Left ventricle myocardium inferior (tissue), 1 donor: ENCODE data around the gene FARS2. TPM values are rescaled to one million over a fixed set of nuclear protein-coding genes. Genes with fewer than 3 reads are reported as not detected.

ENCODE experiments used
- DNase-seq: peaks from one replicate; pipeline ENCODE4 v3.0.0-alpha.2; 2020
- H3K27ac ChIP-seq: fragments of 200-600 bp; replicated peaks from 2 replicates; pipeline ENCODE4 v1.8.0; 2021
- H3K27me3 ChIP-seq: fragments of 200-600 bp; 2 replicates; pipeline ENCODE4 v1.8.0; 2021; ENCODE audit warnings: low read depth
- H3K36me3 ChIP-seq: fragments of 200-600 bp; 2 replicates; pipeline ENCODE4 v1.8.0; 2021
- H3K4me1 ChIP-seq: fragments of 200-600 bp; 2 replicates; pipeline ENCODE4 v1.8.0; 2021
- H3K4me3 ChIP-seq: fragments of 200-600 bp; 2 replicates; pipeline ENCODE4 v1.8.0; 2021; ENCODE audit warnings: mild to moderate bottlenecking, moderate library complexity
- H3K9me3 ChIP-seq: fragments of 200-600 bp; replicated peaks from 2 replicates; pipeline ENCODE4 v1.8.0; 2021
- intact Hi-C: fragments of 100-400 bp; cut with micrococcal nuclease; formaldehyde crosslinking; loops from one replicate; pipeline ENCODE4 v1.11.0; 2022
- total RNA-seq: library from RNA; stranded (reverse); fragmentation: NEBNext Ultra II Directional; extraction: Animal tissue kit (Norgen Biotek cat#: 25700); gene quantifications from one replicate; pipeline ENCODE4 v1.2.1, GENCODE V29; 2021
- TF ChIP-seq, protein P1 (sequence below): fragments of 200-600 bp; IDR thresholded peaks from 2 replicates; pipeline ENCODE4 v1.8.0; 2021; ENCODE audit warnings: antibody characterized with exemption, mild to moderate bottlenecking, borderline replicate concordance
- donor health status: DM: no; HTN: yes; CAD: no; lungs with severe emphysema.

The FARS2 gene
- total RNA-seq, 1 donor from 2014 or later, result 16.7 TPM

DNA sequence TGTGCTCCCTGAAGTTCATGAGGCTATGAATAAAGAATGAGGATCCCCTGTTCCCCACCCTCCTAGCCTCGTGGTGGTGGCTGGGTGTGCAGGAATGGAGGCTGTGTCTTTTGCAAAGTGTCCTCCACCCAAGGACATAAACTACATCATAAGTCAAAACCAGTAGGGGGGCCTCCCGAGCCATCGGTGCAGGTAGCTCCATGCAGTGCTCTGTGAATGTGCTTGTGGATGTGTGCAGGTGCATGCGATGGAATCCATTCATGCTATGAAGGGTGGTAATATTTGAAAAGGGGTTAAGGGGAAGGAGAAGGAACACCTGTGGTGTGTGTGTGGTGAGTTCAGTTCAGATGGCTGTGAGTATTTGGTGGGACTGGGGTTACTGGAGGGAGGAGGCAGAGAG is 548.1 kb downstream of the FARS2 start:
- TF ChIP-seq, protein P1, sequence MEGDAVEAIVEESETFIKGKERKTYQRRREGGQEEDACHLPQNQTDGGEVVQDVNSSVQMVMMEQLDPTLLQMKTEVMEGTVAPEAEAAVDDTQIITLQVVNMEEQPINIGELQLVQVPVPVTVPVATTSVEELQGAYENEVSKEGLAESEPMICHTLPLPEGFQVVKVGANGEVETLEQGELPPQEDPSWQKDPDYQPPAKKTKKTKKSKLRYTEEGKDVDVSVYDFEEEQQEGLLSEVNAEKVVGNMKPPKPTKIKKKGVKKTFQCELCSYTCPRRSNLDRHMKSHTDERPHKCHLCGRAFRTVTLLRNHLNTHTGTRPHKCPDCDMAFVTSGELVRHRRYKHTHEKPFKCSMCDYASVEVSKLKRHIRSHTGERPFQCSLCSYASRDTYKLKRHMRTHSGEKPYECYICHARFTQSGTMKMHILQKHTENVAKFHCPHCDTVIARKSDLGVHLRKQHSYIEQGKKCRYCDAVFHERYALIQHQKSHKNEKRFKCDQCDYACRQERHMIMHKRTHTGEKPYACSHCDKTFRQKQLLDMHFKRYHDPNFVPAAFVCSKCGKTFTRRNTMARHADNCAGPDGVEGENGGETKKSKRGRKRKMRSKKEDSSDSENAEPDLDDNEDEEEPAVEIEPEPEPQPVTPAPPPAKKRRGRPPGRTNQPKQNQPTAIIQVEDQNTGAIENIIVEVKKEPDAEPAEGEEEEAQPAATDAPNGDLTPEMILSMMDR, result no peak
- Histone ChIP-seq H3K27ac (no peak overlapping the region), H3K4me1 (no peaks in the 10 kb centered on the region), H3K9me3 (peaks cover 25% of the 10 kb centered on the region), H3K36me3 (no peaks in the 10 kb centered on the region), H3K4me3 (no peak overlapping the region), H3K27me3 (no peaks in the 10 kb centered on the region)
- DNase-seq, result no peak
- intact Hi-C loops, result no loop called here

DNA sequence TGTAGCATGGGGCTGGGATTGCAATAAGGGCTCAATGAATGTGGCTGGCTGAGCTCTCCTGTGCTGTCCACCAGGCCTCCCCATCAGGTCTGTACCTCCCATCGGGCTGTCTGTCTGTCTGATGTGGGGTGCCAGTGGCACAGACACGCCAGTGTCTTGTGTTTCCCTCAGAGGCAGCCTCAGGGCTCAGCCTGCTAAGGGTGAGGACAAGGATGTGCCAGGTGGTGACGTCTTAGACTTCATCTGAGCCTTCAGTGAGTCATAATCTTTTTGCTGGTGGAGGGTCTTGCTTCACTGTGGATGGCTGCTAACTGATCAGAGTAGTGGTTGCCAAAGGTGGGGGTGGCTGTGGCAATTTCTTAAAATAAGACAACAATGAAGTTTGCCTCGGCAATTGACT is 550.7 kb downstream of the FARS2 start:
- no peak for DNase-seq
- Histone ChIP-seq H3K36me3 (no peaks in the 10 kb centered on the region), H3K27ac (no peak overlapping the region), H3K4me1 (no peaks in the 10 kb centered on the region), H3K4me3 (no peak overlapping the region), H3K27me3 (no peaks in the 10 kb centered on the region), H3K9me3 (peaks cover 12% of the 10 kb centered on the region)
- TF ChIP-seq, protein P1, result no peak
- intact Hi-C loops, result no loop called here

DNA sequence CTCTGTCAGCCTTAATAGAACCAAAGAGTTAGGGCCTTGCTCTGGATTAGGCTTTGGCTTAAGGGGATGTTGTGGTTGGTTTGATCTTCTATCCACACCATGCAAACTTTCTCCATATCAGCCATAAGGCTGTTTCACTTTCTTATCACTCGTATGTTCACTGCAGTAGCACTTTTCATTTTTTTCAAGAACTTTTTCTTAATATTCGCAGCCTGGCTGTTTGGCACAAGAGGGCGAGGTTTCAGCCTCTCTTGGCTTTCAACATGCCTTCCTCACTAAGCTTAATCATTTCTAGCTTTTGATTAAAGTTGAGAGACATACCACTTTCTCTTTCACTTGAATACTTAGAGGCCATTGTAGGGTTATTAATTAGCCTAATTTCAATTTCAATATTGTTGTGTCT is 552.3 kb downstream of the FARS2 start:
- TF ChIP-seq, protein P1, result no peak

DNA sequence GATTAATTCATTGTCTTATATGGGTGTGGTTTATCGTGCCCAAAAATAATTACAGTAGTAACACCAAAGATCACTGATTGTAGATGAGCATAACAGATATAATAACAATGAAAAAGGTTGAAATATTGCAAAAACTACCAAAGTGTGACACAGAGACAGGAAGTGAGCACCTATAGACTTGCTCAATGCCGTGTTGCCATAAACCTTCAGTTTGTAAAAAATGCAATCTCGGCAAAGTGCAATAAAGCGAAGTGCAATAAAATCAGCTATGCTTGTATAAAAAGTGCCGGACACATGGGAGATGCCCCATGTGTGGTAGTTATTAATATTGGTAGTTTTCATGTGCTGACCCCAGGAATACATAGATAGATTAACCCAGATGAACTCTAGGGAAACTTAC is 552.8 kb downstream of the FARS2 start:
- no peak for DNase-seq
- Histone ChIP-seq H3K9me3 (peaks cover 12% of the 10 kb centered on the region), H3K27me3 (no peaks in the 10 kb centered on the region), H3K27ac (no peak overlapping the region), H3K4me1 (no peaks in the 10 kb centered on the region), H3K4me3 (no peak overlapping the region), H3K36me3 (no peaks in the 10 kb centered on the region)
- TF ChIP-seq, protein P1, result no peak
- intact Hi-C loops, result no loop called here

More for the DNA sequence above, 552.3 kb downstream of the FARS2 start:
- Histone ChIP-seq H3K27me3 (no peaks in the 10 kb centered on the region), H3K4me3 (no peak overlapping the region), H3K9me3 (peaks cover 12% of the 10 kb centered on the region), H3K36me3 (no peaks in the 10 kb centered on the region), H3K27ac (no peak overlapping the region), H3K4me1 (no peaks in the 10 kb centered on the region)
- no peak for DNase-seq
- intact Hi-C loops, result no loop called here

DNA sequence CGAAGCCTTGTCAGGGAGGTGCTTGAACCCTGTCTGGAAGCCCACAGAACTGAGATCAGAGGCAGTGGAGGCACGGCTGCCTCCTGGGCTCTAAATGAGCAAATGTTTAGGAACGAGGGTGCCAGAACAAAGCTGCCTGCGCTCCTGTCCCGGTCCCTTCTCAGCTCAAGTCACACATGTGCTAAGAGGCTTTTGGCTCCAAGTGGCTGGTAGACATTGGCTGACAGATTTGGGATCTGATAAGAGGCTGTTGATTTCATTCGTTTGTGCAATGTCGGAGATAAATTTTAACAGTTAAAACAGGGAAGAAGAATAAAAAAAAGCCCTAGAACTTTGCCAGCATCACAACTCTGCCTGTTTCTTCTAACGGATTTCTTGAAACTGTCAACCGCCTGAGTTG is 553.6 kb downstream of the FARS2 start:
- Histone ChIP-seq H3K27ac (no peak overlapping the region), H3K27me3 (no peaks in the 10 kb centered on the region), H3K4me3 (no peak overlapping the region), H3K36me3 (no peaks in the 10 kb centered on the region), H3K9me3 (peaks cover 12% of the 10 kb centered on the region), H3K4me1 (no peaks in the 10 kb centered on the region)
- no peak for DNase-seq
- intact Hi-C loops, result no loop called here
- TF ChIP-seq, protein P1, result no peak

DNA sequence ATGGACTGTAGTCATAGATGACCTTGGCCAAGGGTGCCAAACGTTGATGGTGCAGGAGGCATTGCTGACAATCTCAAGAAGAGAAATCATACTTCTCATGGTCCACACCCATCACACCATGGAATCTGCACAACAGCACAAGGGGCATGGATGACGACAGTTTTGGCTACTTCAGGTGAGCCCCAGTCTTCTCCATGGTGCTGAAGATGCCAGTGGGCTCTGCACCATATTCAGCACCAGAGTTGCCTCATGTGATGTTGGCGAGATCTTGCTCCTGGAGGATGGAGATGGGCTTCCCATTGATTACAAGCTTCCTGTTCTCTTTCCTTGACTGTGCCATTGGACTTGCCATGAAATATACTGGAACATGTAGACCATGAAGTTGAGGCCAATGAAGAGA is 556.6 kb downstream of the FARS2 start:
- Histone ChIP-seq H3K9me3 (peaks cover 6% of the 10 kb centered on the region), H3K4me3 (no peak overlapping the region), H3K36me3 (no peaks in the 10 kb centered on the region), H3K27me3 (no peaks in the 10 kb centered on the region), H3K27ac (no peak overlapping the region), H3K4me1 (no peaks in the 10 kb centered on the region)
- intact Hi-C loops, result no loop called here
- TF ChIP-seq, protein P1, result no peak
- DNase-seq, result no peak
